Left colon (tissue), 2 donors: ENCODE measurements around the gene ADAMTS17. TPM values are rescaled to one million over a fixed set of nuclear protein-coding genes. Genes with fewer than 3 reads are reported as not detected.

Experiments
- ATAC-seq: fragments of 200-7000 bp; cut with Tn5 transposase; one replicate; pipeline ENCODE4 v1.9.1; 2020; ENCODE audit warnings: mild to moderate bottlenecking, moderate library complexity
- DNase-seq, 2 donors: peaks; one replicate each; pipeline ENCODE4 v3.0.0-alpha.2; 2020
- intact Hi-C, 2 donors: fragments of 100-400 bp; cut with DNase I in 1 of 2; cut with micrococcal nuclease in 1 of 2; formaldehyde crosslinking; loops; one replicate each; pipeline versions ENCODE4 v1.11.2 to v1.14.0; 2022; cut with DNase I, micrococcal nuclease
- total RNA-seq, 2 donors: library from RNA; stranded (reverse); fragmentation: NEBNext Ultra II Directional; extraction: Animal tissue kit (Norgen Biotek cat#: 25700); gene quantifications; one replicate each; pipeline ENCODE4 v1.2.1, GENCODE V29; 2021
- donor health status: DM: no; HTN: no; CAD: no.
- donor health status: DM: yes; HTN: yes; CAD: no.

Gene ADAMTS17
- total RNA-seq, 2 donors from 2014 or later: 5.9 to 7.4 TPM

DNA sequence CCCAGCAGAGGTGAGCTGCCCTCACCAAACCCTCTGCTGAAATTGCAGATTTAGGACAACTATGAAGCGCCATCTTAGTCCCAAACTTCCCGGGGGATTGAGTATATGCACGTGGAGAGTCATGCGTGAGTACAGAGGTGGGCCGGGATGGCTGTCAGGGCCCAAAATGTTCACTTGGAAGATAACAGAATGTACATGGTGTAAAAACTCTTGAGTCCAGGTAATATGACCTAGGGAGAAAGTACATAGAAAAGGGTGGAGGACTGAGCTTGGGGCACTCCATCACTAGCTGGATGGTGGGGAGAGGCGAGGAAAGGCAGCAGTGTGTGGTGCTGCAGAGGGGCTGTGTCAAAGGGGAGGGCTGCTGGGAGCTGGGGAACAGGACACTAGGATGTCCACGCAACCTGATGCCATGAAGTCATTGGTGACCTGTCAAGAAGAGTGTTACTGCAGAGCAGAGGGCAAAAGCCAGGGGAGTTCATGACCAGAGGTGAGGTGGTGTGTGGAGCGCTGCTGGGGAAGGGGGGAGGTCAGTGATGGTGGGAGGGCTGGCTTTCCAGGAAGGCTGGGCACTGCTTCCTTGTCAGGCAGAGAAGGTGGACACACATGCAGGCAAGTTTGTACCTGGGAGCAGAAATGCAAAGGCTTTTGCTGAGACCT, 372.4 kb downstream of the ADAMTS17 start:
- intact Hi-C loops: no loop called here
- DNase-seq (peak in 1 of 2 donors; percentile 5), ATAC-seq (no peak)

DNA sequence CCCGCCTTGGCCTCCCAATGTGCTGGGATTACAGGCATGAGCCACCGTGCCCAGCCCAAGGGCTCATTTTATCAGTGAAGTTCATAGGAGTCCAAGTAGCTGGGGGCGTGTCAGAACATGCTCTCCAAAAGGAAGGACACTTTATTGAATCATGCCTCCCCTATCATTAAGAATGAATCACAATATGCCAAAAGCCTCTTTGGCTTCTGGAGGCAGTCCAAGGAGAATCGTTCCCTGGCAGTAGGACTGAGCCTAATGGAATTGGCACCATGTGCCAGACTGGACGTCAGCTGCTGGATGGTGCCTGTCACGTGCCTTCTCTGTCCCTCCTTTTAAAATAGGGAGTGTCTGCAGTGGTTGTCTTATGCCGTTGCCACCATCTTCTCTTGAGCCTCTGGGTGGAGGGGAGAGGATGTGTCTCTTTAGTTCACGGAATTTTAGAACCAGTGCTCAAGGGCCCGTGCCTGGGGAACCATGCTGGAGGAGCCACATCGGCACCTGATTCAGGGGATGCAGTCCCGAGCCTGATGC, 373.9 kb downstream of the ADAMTS17 start:
- DNase-seq (peak in 1 of 2 donors; percentile 10), ATAC-seq (no peak)
- intact Hi-C loops: no loop called here

DNA sequence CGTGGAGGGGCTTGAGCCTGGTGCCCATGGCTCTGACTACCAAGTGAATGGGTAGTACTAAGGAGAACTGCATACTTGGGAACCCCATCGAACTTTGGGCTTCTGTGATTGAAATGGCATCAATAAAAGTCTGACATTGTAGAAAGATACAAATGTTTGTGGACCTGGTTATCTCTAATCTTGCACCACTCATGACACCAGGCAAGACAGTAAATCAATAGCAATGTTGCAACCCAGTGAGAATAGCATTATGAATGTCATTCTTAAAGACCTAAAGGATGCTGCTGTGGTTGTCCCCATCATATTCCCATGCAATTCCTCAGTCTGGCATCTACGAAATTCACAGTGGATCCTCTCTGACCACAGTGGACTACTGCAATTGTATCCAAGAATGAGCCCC, 375.0 kb downstream of the ADAMTS17 start:
- ATAC-seq (no peak), DNase-seq (peak in 1 of 2 donors; percentile 2)
- intact Hi-C loops: no loop called here

DNA sequence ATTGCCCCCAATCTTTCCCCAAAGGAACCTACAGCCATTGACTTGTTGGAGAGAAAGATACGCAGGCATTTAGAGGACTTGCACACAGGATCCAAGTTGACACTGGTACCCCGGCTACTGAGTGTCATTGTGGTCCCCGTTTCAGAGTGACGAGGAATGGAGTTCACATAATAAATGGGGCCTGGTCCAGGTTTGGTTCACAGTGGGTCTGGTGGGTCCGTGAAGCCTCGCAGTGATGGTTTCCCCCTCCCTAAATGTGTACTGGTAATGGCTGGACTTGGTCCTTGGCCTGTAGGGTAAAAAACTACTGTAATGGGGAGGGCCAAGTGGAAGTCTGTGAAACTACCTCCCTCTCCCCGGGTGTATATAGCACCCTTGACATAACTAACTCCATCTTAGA, 376.4 kb downstream of the ADAMTS17 start:
- peak in 1 of 2 donors; percentile 1 for DNase-seq
- intact Hi-C loops: no loop called here
- ATAC-seq: no peak

DNA sequence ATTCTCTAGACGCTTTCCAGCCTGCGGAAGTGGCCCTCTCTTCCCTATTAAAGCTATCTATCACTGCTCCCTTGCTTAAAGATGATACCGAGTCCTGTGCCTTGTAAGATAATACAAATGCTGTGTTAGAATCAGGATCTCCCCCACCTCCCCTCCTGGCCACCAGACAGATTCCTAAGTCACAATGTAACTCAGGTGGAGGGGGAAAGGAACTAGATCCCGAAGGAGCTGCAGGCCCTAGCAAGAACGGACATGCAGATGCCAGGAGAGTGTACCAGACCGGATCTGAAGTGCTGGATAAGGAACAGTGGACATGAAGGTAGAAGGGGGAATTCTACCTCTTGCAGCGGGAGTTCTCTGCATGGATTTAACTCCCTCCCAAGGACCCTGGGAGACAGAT, 377.8 kb downstream of the ADAMTS17 start:
- intact Hi-C loops: no loop called here
- ATAC-seq (no peak), DNase-seq (no peak)

DNA sequence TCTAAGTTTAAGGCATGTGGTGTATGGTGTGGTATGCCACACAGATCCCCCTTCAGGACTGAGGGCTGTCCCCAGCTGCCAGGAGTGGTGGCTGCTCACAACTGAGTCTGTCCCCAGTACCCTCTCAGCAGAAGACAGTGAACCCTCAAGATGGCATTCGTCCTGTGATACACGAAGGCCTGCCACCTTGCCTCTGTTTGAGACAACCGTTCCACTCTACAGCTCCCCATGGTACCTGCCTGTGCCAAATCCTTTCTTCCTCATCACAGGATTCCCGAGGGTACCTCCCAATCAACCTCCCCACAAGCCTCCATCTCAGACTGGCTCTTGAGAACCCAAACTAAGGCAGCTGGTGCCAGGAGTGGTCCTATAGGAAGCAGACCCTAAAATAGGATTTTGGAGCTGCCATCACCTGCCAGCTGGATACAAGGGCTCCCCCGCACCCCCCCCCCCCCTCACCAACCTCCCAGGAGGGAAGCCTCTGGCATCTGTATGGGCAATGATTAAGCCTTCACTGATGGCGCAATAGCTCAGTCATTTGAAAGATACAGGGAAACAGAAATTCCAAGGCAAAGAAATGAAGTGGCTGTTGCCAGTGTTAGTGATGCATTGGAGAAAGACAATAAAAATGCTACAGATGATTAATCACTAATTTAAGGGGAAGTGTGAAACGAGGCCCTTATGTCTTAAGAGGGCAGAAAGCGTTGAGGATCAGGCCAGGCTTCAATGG, 378.5 kb downstream of the ADAMTS17 start:
- ATAC-seq (no peak), DNase-seq (peak in 1 of 2 donors; percentile 4)
- intact Hi-C loops: no loop called here

DNA sequence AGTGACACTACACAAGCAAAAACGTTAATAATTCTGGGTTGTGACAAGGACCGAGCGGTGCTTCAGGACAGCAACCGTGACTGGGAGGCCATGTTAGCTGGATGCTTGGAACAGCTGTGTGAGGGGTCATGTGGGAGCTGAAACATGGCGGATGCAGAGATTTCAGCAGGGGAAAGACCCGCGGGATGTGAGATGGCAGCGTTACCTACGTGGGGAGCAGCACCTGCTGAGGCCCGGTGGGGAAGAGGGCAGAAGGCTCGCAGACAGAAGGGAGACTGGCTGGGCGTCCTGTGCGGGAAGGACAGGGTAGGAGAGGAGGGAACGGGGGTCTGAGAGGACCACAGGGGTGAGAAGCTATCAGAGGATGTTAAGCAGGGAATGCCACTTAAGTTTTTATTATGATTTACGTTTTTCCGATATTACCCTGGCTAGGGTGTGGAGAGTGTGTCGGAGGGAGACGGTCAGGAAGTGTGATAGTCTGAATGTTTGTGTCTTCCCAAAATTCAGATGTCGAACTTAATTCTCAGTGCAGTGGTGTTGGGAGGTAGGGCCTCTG, 379.7 kb downstream of the ADAMTS17 start:
- no peak for ATAC-seq
- intact Hi-C loops: no loop called here
- no peak for DNase-seq

DNA sequence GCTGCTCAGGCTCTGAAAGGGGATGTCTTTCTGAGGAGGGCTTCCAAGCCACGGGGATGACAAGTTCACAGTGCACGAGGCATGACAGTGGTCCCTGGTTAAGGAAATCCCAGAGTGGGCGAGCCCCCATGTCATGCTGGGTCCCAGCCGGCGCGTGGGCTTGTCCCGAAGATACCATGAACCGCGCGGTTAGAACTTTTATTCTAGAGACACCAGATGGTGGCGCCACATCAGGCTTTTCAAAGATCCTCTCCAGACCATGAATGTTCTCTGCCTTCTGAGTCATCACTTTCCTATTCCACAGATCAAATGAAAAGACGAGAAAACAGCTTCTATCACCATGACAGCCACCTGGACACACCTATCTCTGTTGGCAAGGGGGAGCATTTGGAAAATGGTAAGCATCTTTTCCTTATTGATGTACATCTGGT, 380.7 kb downstream of the ADAMTS17 start:
- peak in 1 of 2 donors; percentile 20 for DNase-seq

DNA sequence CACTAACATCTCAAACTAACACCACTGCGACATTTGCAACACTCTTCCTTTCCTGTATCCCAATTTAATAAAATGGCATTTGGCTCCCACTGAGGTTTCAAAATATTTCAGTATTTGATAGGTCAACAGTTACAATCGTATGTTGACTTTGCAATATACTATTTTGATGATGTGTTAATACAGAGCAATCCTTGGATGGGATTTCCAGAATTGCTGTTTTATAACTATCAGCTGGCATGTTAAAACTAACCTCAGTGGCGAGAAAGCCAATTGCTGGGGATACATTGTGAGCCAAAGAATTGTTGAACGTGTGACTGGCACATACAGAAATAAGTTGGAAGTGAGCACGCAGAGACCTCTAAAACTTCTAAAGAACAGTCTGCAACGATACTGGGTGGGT, 382.4 kb downstream of the ADAMTS17 start:
- intact Hi-C loops: no loop called here
- DNase-seq (no peak), ATAC-seq (no peak)

More for the DNA sequence above, 380.7 kb downstream of the ADAMTS17 start:
- intact Hi-C loops: no loop called here
- peak; percentile 34 for ATAC-seq

DNA sequence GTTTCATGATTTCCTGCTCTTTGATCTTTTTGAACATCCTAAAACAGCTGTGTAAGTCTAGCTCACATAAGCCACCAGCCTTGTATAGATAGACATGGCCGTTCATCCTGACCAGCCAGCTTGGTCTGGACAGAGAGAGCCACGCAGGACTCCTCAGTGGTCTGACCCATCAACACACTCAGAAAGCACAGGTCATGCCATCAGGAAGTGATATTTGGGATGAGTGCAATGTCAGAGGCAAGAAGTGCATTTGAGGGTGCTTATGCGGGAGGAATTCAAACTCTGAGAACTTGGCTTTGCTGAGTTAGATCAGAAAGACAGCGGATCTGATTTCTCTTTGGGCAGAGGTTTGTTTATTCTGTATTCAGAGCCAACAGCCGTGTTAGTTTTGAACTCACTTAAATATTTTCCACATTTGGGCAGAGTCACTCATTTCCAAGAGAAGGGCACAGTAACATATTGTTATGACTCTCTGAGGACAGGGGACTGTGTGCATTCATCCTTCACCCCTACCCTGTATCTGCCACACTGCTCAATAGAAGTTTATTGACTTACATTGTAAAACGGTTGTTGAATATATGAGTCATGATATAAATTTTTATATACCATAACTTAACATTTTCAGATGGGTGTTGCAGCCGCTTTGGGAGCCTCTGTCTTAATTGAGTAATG, 383.2 kb downstream of the ADAMTS17 start:
- DNase-seq (no peak), ATAC-seq (peak; percentile 50)
- intact Hi-C loops: no loop called here

DNA sequence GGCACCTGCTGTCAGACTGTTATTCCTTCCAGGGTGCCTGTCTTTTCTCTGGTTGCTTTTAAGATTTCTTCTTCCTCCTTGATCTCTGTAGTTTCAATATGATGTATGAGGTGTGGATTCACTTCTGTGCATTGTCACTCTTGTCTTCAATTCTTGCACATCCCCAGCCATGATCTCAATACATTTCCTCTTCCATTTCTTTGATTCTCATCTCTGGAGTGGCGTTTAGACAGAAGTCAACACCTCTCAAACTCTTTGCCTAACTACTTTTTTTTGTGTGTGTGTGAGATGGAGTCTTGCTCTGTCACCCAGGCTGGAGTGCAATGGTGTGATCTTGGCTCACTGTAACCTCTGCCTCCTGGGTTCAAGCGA, 384.1 kb downstream of the ADAMTS17 start:
- DNase-seq: no peak
- ATAC-seq: no peak

DNA sequence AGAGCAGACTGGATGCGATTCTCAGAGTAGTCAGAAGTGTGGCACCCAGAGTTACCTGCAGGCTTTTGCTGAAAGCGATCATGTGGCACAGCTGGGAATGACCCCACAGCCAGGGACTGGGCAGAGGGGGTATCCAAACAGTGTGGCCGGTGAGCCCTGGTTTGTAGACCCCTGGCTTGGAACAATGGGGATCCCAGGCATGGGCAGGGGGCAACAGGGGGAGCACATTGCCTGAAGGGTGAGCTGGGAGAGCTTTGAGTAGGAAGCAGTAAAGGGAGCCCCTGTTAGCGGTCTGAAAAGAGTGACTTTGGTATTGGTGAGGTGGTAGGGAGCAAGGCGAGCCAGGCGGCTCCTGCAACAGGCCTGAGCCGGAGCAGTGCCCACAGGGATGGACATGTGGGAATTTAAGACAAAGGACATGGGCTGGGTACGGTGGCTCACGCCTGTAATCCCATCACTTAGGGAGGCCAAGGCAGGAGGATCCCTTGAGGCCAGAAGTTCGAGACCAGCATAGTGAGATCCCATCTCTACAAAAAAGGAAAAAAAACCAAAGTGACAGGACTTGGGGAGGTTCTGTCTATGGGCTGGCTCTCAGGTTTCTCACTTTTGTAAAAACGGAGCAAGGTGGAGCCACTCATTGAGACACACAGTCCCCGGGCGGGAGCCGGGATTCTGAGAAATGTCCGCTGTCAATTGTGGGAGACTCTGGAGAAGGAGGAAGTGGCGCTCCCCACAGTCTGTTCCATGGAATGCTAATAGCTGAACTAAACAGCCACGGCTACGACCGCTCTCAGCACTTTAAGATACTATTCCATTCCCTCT, 384.7 kb downstream of the ADAMTS17 start:
- DNase-seq: no peak
- ATAC-seq: no peak

More for the DNA sequence above, 384.1 kb downstream of the ADAMTS17 start:
- intact Hi-C loops: no loop called here

DNA sequence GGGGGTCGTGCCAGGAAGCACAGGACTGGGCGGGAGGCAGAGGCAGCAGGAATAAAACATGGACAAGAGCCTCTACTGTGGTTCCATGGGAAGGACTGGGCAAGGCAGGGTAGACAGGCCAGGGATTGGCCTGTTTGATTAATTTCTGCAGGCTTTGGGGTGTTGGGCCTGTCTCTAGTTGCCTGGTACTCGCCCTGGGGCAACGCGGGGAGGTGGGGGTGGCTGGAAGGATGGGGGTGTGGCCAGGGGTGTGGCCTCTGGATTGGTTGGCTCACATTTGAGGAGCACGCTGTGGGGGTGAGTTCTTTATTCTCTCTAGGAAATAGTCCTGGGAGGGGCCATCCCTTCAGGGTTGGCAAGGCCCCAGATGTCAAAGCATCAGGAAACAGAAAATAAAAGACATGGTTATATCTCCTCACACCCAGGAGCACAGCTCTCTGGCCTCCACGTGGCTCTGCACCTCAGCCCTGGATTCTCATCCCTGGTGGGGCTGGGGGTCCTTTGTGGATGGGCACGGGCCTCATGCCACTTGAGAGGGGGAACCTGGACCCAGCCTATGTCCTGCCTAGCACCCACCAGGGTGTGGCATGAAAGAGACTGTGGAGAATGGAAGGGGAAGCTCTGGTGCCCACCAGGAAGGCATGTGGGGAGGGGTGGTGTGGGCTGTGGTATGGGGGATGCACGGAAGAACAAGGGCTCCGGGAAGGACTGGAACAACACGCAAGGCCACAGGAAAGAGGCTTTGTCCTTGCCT, 385.6 kb downstream of the ADAMTS17 start:
- intact Hi-C loops: no loop called here
- ATAC-seq (no peak), DNase-seq (no peak)

More for the DNA sequence above, 384.7 kb downstream of the ADAMTS17 start:
- intact Hi-C loops: no loop called here

DNA sequence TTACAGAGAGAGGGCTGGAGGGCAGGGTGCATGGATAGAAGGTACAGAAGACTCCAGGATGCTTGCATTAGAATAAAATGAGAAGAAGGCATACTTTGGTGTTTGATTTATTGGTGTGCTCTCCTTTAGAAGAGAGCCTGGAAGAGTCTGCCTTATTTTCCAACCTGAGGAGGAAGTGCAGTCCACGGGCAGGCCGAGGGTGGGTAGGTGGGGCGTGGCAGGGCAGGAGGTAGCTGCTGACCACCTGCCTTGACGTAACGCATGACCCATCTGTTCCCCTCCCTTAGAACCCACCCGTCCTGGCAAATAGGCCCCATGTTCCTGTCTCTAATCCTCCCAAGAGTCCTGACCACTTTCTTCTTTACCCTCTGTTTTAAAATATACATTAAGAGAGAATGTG, 386.2 kb downstream of the ADAMTS17 start:
- ATAC-seq (no peak), DNase-seq (no peak)
- intact Hi-C loops: no loop called here

DNA sequence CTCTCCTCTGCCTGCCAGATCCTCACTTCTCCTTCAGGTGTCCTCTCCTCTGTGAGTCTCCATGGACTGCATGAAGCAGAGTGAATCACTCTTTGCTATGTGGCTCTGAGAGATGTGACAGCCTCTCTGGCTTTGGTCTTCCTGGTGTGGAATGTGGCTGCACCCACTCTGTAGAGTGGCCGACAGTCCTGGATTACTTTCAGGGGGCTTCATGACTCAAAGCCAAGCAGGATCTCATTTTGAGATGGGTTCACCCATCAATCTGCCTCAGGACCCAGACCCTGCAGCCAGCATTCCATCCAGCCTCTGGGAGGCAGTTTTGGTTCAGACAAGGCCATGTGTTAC, 386.6 kb downstream of the ADAMTS17 start:
- no peak for DNase-seq
- intact Hi-C loops: no loop called here
- no peak for ATAC-seq

DNA sequence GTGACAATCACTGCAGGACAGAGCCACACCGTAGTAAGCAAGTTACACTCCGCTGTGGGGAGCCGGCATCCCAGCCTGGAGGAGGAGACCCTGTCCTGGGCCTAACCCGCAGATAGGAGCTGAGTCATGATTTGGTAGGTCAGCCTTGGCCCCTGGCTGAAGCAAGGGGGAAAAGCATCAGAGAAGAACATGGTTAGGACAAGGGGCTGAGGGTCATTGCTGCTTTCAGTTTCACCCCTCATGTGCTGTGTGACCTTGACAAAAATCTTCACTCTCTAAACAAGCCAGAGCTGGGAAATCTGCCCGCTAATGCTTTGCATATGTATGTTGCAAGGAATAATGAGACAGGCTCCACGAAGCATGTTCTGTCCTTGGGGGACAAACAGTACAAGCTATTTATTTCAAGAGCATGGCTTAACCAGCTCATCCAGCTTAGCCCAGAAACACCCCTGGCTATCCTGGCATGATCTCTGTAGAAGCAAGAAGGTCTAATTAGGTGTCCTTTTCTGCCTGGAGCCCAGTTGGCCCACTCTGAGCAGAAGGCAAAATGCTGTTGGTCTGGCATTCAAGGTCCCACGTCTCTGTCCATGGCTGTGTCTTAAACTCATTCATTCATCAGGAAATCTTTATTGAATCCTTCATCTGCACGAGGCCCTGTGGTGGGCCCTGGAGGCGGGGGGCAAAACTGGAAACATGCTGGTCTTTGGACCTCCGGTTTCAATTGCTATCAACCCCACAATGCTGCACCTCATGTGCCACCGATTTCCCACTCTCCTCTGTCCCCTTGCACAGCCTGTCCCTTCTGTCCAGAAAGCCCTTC, 387.2 kb downstream of the ADAMTS17 start:
- intact Hi-C loops: no loop called here
- ATAC-seq: no peak
- DNase-seq: no peak

DNA sequence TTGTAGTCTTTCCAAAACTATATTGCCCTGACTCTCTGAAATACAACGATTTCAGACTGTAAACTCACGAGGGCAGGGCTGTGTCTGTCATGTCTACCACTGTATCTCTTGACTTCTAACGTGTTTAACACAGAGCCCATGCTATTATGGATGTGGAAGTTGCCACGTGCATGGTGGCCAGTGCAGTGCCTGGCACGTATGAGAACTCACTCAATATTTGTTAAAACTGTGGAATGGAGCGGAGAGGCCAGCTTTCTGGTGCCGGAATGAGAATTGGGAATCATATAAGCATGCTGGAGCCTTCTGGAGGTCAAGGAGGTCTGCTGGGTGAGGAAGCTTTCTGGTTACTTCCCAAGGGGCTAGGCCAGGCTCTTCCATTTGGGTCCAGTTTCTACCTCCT, 387.9 kb downstream of the ADAMTS17 start:
- ATAC-seq (no peak), DNase-seq (no peak)
- intact Hi-C loops: no loop called here
